HepG2 (cell line): ENCODE results near the gene ACAP1. TPM values are rescaled to one million over a fixed set of nuclear protein-coding genes. Genes with fewer than 3 reads are reported as not detected.

ENCODE experiments used
- GLI4 ChIP-seq: sonication (generic); formaldehyde crosslinking; IDR thresholded peaks from 2 replicates; pipeline ENCODE4 v1.5.1; 2020; ENCODE audit warnings: missing genetic modification reagents, mild to moderate bottlenecking, moderate library complexity, borderline replicate concordance
- MYPOP ChIP-seq: sonication (generic); formaldehyde crosslinking; IDR thresholded peaks from 2 replicates; pipeline ENCODE4 v1.8.1; 2023; ENCODE audit warnings: mild to moderate bottlenecking, moderate library complexity, missing genetic modification reagents
- PRDM4 ChIP-seq: sonication (generic); formaldehyde crosslinking; IDR thresholded peaks from 2 replicates; pipeline ENCODE4 v1.9.0; 2021; ENCODE audit warnings: missing genetic modification reagents, borderline replicate concordance
- STAT5B ChIP-seq: sonication (generic); formaldehyde crosslinking; IDR thresholded peaks from 2 replicates; pipeline ENCODE4 v1.4.0; 2020; ENCODE audit warnings: missing genetic modification reagents
- THYN1 ChIP-seq: sonication (generic); formaldehyde crosslinking; IDR thresholded peaks from 2 replicates; pipeline ENCODE4 v1.8.1; 2023; ENCODE audit warnings: low read depth, mild to moderate bottlenecking, moderate library complexity, missing genetic modification reagents, borderline replicate concordance
- ZNF644 ChIP-seq: IDR thresholded peaks from 2 replicates; pipeline ENCODE4 v1.6.1; 2016; ENCODE audit warnings: low read depth
- ZNF883 ChIP-seq: sonication (generic); formaldehyde crosslinking; IDR thresholded peaks from 2 replicates; pipeline ENCODE4 v1.5.1; 2020; ENCODE audit warnings: mild to moderate bottlenecking, missing genetic modification reagents; ENCODE audit errors: not compliant biosample characterization
- ZSCAN9 ChIP-seq: IDR thresholded peaks from 2 replicates; pipeline ENCODE4 v1.6.1; 2016; ENCODE audit warnings: borderline replicate concordance
- polyA plus RNA-seq, 8 experiments: library from polyadenylated mRNA; depleted of rRNA in 3 of 8; stranded (reverse) in 7 of 8; unstranded in 1 of 8; fragments of >200 nt; fragmentation: Illumina TruSeq in 4 of 8; extraction: Trizol in 4 of 8; gene quantifications; 2 replicates each; pipeline versions ENCODE4 v1.2.1 to v1.2.3, GENCODE V29; 2011 to 2016; ENCODE audit warnings: low read depth in 4 of 8, missing spikeins in 1 of 8, mixed read lengths in 1 of 8; ENCODE audit not compliant: insufficient read depth in 1 of 8
- total RNA-seq, 5 experiments: library from RNA; depleted of rRNA; stranded (reverse); fragments of >200 nt; fragmentation: Illumina TruSeq; extraction: Trizol; gene quantifications; 2 replicates each; pipeline ENCODE4 v1.2.3, GENCODE V29; 2016; ENCODE audit warnings: low read depth in 1 of 5
- TF ChIP-seq, protein P1 (sequence below): sonication (generic); formaldehyde crosslinking; IDR thresholded peaks from 2 replicates; pipeline ENCODE4 v1.4.0; 2020; ENCODE audit warnings: missing genetic modification reagents
- TF ChIP-seq, protein P2 (sequence below): sonication (generic); formaldehyde crosslinking; IDR thresholded peaks from 2 replicates; pipeline ENCODE4 v1.5.0; 2020; ENCODE audit warnings: mild to moderate bottlenecking, missing genetic modification reagents, borderline replicate concordance

The ACAP1 gene
- total and polyA plus RNA-seq, 2 of the 13 experiments (the other 11 are each of a cell fraction or from before 2014, with no cell fraction given) = 1.3 to 2.5 TPM

GRCh38 chr17:7388856-7389255 lies 52.5 kb downstream of the ACAP1 start (continued):
- TF ChIP-seq MYPOP (CRISPR knock-in tag) (no peak), THYN1 (CRISPR knock-in tag) (no peak), PRDM4 (CRISPR knock-in tag) (no peak), STAT5B (no peak), ZNF644 (CRISPR knock-in tag) (no peak), ZSCAN9 (CRISPR knock-in tag) (no peak), GLI4 (no peak), ZNF883 (CRISPR knock-in tag) (no peak)
- TF ChIP-seq, protein P1, sequence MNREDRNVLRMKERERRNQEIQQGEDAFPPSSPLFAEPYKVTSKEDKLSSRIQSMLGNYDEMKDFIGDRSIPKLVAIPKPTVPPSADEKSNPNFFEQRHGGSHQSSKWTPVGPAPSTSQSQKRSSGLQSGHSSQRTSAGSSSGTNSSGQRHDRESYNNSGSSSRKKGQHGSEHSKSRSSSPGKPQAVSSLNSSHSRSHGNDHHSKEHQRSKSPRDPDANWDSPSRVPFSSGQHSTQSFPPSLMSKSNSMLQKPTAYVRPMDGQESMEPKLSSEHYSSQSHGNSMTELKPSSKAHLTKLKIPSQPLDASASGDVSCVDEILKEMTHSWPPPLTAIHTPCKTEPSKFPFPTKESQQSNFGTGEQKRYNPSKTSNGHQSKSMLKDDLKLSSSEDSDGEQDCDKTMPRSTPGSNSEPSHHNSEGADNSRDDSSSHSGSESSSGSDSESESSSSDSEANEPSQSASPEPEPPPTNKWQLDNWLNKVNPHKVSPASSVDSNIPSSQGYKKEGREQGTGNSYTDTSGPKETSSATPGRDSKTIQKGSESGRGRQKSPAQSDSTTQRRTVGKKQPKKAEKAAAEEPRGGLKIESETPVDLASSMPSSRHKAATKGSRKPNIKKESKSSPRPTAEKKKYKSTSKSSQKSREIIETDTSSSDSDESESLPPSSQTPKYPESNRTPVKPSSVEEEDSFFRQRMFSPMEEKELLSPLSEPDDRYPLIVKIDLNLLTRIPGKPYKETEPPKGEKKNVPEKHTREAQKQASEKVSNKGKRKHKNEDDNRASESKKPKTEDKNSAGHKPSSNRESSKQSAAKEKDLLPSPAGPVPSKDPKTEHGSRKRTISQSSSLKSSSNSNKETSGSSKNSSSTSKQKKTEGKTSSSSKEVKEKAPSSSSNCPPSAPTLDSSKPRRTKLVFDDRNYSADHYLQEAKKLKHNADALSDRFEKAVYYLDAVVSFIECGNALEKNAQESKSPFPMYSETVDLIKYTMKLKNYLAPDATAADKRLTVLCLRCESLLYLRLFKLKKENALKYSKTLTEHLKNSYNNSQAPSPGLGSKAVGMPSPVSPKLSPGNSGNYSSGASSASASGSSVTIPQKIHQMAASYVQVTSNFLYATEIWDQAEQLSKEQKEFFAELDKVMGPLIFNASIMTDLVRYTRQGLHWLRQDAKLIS = no peak
- TF ChIP-seq, protein P2, sequence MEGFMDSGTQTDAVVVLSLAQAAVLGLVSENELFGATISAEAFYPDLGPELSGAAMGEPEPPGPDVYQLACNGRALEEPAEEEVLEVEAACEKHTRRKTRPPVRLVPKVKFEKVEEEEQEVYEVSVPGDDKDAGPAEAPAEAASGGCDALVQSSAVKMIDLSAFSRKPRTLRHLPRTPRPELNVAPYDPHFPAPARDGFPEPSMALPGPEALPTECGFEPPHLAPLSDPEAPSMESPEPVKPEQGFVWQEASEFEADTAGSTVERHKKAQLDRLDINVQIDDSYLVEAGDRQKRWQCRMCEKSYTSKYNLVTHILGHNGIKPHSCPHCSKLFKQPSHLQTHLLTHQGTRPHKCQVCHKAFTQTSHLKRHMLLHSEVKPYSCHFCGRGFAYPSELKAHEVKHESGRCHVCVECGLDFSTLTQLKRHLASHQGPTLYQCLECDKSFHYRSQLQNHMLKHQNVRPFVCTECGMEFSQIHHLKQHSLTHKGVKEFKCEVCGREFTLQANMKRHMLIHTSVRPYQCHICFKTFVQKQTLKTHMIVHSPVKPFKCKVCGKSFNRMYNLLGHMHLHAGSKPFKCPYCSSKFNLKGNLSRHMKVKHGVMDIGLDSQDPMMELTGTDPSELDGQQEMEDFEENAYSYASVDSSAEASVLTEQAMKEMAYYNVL (CRISPR knock-in tag) = no peak
